ENCODE measurements around the gene SLC39A11.

- TF ChIP-seq, protein P1, sequence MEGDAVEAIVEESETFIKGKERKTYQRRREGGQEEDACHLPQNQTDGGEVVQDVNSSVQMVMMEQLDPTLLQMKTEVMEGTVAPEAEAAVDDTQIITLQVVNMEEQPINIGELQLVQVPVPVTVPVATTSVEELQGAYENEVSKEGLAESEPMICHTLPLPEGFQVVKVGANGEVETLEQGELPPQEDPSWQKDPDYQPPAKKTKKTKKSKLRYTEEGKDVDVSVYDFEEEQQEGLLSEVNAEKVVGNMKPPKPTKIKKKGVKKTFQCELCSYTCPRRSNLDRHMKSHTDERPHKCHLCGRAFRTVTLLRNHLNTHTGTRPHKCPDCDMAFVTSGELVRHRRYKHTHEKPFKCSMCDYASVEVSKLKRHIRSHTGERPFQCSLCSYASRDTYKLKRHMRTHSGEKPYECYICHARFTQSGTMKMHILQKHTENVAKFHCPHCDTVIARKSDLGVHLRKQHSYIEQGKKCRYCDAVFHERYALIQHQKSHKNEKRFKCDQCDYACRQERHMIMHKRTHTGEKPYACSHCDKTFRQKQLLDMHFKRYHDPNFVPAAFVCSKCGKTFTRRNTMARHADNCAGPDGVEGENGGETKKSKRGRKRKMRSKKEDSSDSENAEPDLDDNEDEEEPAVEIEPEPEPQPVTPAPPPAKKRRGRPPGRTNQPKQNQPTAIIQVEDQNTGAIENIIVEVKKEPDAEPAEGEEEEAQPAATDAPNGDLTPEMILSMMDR (IDR thresholded peaks at IDR 0.05): no peak
- TF ChIP-seq POLR2A (IDR thresholded peaks at IDR 0.05): no peak
Observed at GRCh38 chr17:73021771-73022170, 70.7 kb downstream of the SLC39A11 start.

Data from body of pancreas (tissue), 4 donors.